ENCODE results near the gene ZNF423. TPM values are rescaled to one million over a fixed set of nuclear protein-coding genes. Genes with fewer than 3 reads are reported as not detected.

ZNF423 gene
- polyA plus RNA-seq, 4 donors: 0.54 to 10.3 (median 2.9) TPM; not detected in 1

DNA sequence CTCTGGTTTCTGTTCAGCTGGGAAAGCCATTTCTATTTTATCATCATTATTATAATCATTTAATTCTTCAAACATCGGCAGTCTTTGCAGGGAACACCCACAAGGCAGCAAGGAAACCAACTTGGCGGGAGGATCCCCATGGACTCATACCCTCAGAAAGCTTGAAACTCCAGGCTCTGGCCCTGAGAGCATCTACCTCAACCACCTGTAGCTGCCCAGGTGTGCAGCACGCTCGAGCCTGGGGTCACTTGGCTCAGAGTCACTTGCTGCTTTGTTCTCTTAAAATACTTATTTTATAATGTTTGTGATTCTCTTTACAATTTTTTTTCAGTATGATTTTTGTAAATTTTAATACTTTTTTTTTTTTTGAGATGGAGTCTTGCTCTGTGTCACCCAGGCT, 6.8 kb upstream of the ZNF423 start:
- no peak overlapping the region for H3K27ac ChIP-seq (ENCODE audit: low read depth in 1 of 3, low read length in 2 of 3)
- H3K9me3 ChIP-seq (ENCODE audit: control insufficient read depth in 2 of 2, insufficient read depth in 1 of 2, low read depth in 1 of 2, low read length in 1 of 2): no peaks in the 10 kb centered on the region
- FAIRE-seq (no peak), DNase-seq (no peak)
- no peaks in the 10 kb centered on the region for H3K36me3 ChIP-seq (ENCODE audit: control insufficient read depth in 3 of 3, insufficient read depth in 2 of 3, low read depth in 1 of 3, low read length in 3 of 3)
- 57 to 68% (median 57%) methylated on average over 4 of the region's 4 CpGs for WGBS, 3 donors
- peaks cover 0 to 9% (median 0%) of the 10 kb centered on the region in 3 donors for H3K4me1 ChIP-seq (ENCODE audit: control insufficient read depth in 3 of 3, insufficient read depth in 2 of 3, low read depth in 1 of 3, low read length in 2 of 3)
- no peak overlapping the region for H3K4me3 ChIP-seq (ENCODE audit: low read depth in 1 of 3, low read length in 3 of 3)
- peaks cover 0 to 6% (median 0%) of the 10 kb centered on the region in 3 donors for H3K27me3 ChIP-seq (ENCODE audit: control insufficient read depth in 3 of 3, insufficient read depth in 3 of 3, low read length in 3 of 3)

GRCh38 chr16:49861299-49861698, 5.4 kb upstream of the ZNF423 start:
- Histone ChIP-seq H3K9me3 (ENCODE audit: control insufficient read depth in 2 of 2, insufficient read depth in 1 of 2, low read depth in 1 of 2, low read length in 1 of 2) (no peaks in the 10 kb centered on the region), H3K36me3 (ENCODE audit: control insufficient read depth in 3 of 3, insufficient read depth in 2 of 3, low read depth in 1 of 3, low read length in 3 of 3) (no peaks in the 10 kb centered on the region), H3K27ac (ENCODE audit: low read depth in 1 of 3, low read length in 2 of 3) (no peak overlapping the region), H3K4me3 (ENCODE audit: low read depth in 1 of 3, low read length in 3 of 3) (no peak overlapping the region), H3K27me3 (ENCODE audit: control insufficient read depth in 3 of 3, insufficient read depth in 3 of 3, low read length in 3 of 3) (peaks cover 0 to 6% (median 0%) of the 10 kb centered on the region in 3 donors), H3K4me1 (ENCODE audit: control insufficient read depth in 3 of 3, insufficient read depth in 2 of 3, low read depth in 1 of 3, low read length in 2 of 3) (peaks cover 0 to 6% (median under 1%) of the 10 kb centered on the region in 3 donors)
- 89 to 95% (median 91%) methylated on average over 6 of the region's 6 CpGs for WGBS, 3 donors
- DNase-seq (no peak), FAIRE-seq (no peak)

- Histone ChIP-seq H3K9me3 (ENCODE audit: control insufficient read depth in 2 of 2, insufficient read depth in 1 of 2, low read depth in 1 of 2, low read length in 1 of 2) (no peaks in the 10 kb centered on the region), H3K27ac (ENCODE audit: low read depth in 1 of 3, low read length in 2 of 3) (no peak overlapping the region), H3K27me3 (ENCODE audit: control insufficient read depth in 3 of 3, insufficient read depth in 3 of 3, low read length in 3 of 3) (peaks cover 0 to 6% (median 0%) of the 10 kb centered on the region in 3 donors), H3K4me1 (ENCODE audit: control insufficient read depth in 3 of 3, insufficient read depth in 2 of 3, low read depth in 1 of 3, low read length in 2 of 3) (peaks cover 0 to 5% (median 3%) of the 10 kb centered on the region in 3 donors), H3K36me3 (ENCODE audit: control insufficient read depth in 3 of 3, insufficient read depth in 2 of 3, low read depth in 1 of 3, low read length in 3 of 3) (no peaks in the 10 kb centered on the region), H3K4me3 (ENCODE audit: low read depth in 1 of 3, low read length in 3 of 3) (no peak overlapping the region)
- 41 to 58% (median 43%) methylated on average over 2 of the region's 2 CpGs for WGBS, 3 donors
- FAIRE-seq: no peak
- DNase-seq: no peak
Observed at GRCh38 chr16:49860593-49860992, 4.7 kb upstream of the ZNF423 start.

- H3K27ac ChIP-seq (ENCODE audit: low read depth in 1 of 3, low read length in 2 of 3): peak overlapping the region in 2 of 3 donors; percentile 85 to 91
- no peak for FAIRE-seq
- no peaks in the 10 kb centered on the region for H3K9me3 ChIP-seq (ENCODE audit: control insufficient read depth in 2 of 2, insufficient read depth in 1 of 2, low read depth in 1 of 2, low read length in 1 of 2)
- H3K4me3 ChIP-seq (ENCODE audit: low read depth in 1 of 3, low read length in 3 of 3): peak overlapping the region; percentile 28 to 67 (median 41)
- WGBS, 3 donors: 3 to 7% (median 5%) methylated on average over 28 to 30 of the region's 30 CpGs
- peak in 1 of 2 donors; percentile 78 for DNase-seq
- H3K27me3 ChIP-seq (ENCODE audit: control insufficient read depth in 3 of 3, insufficient read depth in 3 of 3, low read length in 3 of 3): peaks cover 0 to 10% (median 0%) of the 10 kb centered on the region in 3 donors
- H3K36me3 ChIP-seq (ENCODE audit: control insufficient read depth in 3 of 3, insufficient read depth in 2 of 3, low read depth in 1 of 3, low read length in 3 of 3): no peaks in the 10 kb centered on the region
- peaks cover 0 to 5% (median 3%) of the 10 kb centered on the region in 3 donors for H3K4me1 ChIP-seq (ENCODE audit: control insufficient read depth in 3 of 3, insufficient read depth in 2 of 3, low read depth in 1 of 3, low read length in 2 of 3)
Observed at GRCh38 chr16:49859125-49859811, 3.4 kb upstream of the ZNF423 start.

DNA sequence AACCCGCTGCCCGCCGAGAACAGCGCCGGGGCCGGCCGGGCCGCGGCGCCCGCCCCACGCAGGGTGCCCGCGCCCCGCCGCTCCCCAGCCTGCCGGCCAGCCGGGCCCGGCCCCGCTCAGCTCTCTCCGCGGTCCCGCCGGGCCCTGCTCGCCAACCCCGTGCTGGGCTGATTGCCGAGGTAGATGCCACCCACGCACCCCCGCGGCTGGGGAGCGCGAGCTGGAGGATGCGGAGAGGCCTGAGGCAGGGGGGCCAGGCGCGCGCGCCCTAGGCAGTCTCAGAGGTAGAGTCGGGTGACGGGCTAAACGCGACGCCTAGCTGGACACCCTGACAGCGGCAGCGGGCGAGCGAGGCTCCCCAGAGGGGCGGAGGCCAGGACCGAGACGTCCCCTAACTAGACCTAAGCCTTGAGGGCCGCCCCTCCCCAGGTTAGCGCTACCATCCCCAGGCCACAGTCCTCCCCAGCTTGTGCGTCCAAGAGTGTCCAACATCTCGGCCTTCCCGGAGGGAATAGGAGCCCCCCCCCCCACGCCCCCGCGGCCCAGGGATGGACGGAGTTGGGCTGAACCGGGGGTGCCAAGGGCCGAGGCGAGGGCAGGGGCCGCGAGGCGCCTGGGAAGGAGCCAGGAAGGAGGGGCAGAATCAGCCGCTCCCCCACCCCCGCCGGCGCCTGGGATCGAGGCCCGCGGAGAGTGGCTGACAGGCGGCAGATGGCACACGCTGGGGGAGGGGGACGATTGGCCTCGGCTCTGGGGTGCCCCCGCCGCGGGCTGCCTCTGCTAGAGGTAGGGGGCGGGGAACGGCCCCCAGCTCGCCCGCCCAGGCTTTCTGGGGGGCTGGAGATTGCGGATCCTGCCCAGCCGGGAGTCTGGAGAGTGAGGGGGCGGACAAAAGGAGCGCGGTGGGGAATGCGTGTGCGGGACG, 2.5 kb upstream of the ZNF423 start:
- peak overlapping the region in 2 of 3 donors; percentile 85 to 91 for H3K27ac ChIP-seq (ENCODE audit: low read depth in 1 of 3, low read length in 2 of 3)
- DNase-seq (peak in 1 of 2 donors; percentile 84), FAIRE-seq (no peak)
- 1 to 2% (median 1%) methylated on average over 56 to 90 of the region's 90 CpGs for WGBS, 3 donors
- no peaks in the 10 kb centered on the region for H3K9me3 ChIP-seq (ENCODE audit: control insufficient read depth in 2 of 2, insufficient read depth in 1 of 2, low read depth in 1 of 2, low read length in 1 of 2)
- H3K4me3 ChIP-seq (ENCODE audit: low read depth in 1 of 3, low read length in 3 of 3): peak overlapping the region; percentile 28 to 67 (median 41)
- peaks cover 0 to 11% (median 5%) of the 10 kb centered on the region in 3 donors for H3K4me1 ChIP-seq (ENCODE audit: control insufficient read depth in 3 of 3, insufficient read depth in 2 of 3, low read depth in 1 of 3, low read length in 2 of 3)
- peaks cover 0 to 13% (median 0%) of the 10 kb centered on the region in 3 donors for H3K27me3 ChIP-seq (ENCODE audit: control insufficient read depth in 3 of 3, insufficient read depth in 3 of 3, low read length in 3 of 3)
- H3K36me3 ChIP-seq (ENCODE audit: control insufficient read depth in 3 of 3, insufficient read depth in 2 of 3, low read depth in 1 of 3, low read length in 3 of 3): no peaks in the 10 kb centered on the region

DNA sequence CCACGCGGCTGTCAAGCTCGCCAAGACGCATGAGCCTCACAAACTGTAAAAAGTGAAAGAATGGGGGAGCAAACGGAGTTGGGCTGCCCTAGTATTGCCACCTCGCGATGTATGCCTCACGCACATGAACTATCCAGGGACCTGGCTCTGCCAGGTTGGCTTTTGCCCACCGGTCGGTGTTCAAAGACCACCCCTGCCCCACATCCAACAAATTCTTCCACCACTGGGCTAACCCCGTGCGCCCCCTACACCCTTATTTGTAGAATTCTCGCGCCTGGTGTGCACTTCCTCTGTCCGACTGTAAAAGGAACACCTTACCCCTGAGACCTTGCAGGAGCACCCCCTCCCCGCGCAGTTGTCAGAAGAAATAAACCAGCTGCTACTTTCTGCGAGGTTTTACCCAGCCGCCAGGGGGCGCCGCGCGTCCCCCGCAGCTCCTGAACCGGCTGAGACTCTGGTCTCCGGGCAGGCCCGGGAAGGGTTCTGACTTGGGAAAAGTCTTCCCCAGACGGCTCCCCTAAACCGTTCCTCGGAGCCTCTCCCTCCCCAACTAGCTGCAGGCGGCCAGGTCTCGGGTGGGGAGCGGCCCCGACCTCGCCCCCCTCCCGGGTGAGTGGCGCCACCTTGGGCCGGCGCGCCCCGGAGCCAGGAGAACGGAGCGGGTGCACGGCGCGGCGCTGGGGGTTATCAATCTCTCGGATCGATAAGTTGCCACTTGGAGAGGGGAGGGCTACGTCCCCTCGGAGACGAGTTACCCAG, 1.7 kb upstream of the ZNF423 start:
- Histone ChIP-seq H3K9me3 (ENCODE audit: control insufficient read depth in 2 of 2, insufficient read depth in 1 of 2, low read depth in 1 of 2, low read length in 1 of 2) (no peaks in the 10 kb centered on the region), H3K4me3 (ENCODE audit: low read depth in 1 of 3, low read length in 3 of 3) (peak overlapping the region; percentile 63 to 71 (median 67)), H3K27me3 (ENCODE audit: control insufficient read depth in 3 of 3, insufficient read depth in 3 of 3, low read length in 3 of 3) (peaks cover 0 to 13% (median 0%) of the 10 kb centered on the region in 3 donors), H3K4me1 (ENCODE audit: control insufficient read depth in 3 of 3, insufficient read depth in 2 of 3, low read depth in 1 of 3, low read length in 2 of 3) (peaks cover 0 to 15% (median 10%) of the 10 kb centered on the region in 3 donors), H3K36me3 (ENCODE audit: control insufficient read depth in 3 of 3, insufficient read depth in 2 of 3, low read depth in 1 of 3, low read length in 3 of 3) (no peaks in the 10 kb centered on the region), H3K27ac (ENCODE audit: low read depth in 1 of 3, low read length in 2 of 3) (peak overlapping the region in 2 of 3 donors; percentile 85 to 91)
- FAIRE-seq (no peak), DNase-seq (peak; percentile 59 to 91)
- 0 to 1% (median 1%) methylated on average over 49 to 52 of the region's 52 CpGs for WGBS, 3 donors

DNA sequence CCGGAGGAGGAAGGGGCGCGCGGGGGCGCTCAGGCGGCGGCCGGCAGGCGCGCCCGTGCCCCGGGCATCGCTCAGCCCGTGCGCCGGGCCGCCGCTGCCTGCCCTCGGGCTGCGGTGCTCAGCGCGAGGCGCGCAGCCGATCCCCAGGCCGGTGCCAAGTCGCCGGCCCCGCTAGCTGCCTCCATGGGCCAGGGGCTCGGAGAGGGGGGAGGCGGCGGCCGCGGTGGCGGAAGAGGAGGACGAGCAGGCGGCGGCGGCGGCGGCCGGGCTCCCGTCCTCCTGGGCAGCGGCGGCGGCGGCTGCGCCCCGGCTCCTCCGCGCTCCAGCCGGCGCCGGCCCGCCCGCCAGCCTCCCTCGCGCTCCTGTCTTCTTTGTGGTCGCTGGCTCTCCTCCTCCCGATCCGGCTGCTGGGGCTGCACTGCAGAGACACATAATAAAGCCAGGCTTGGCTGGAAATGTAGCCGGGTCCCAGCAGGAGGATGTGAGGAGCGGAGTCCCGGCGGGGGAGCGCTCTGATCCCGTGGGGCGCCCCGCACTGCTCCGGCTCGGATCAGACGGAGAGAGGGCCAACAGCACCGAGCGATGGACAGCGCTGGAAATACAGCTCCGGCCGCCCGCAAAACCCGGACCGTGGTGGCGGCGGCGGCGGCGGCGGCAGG, 889 bp upstream of the ZNF423 start:
- WGBS, 3 donors: 0 to 1% (median 0%) methylated on average over 51 to 86 of the region's 86 CpGs
- peak overlapping the region in 2 of 3 donors; percentile 58 to 91 for H3K27ac ChIP-seq (ENCODE audit: low read depth in 1 of 3, low read length in 2 of 3)
- H3K36me3 ChIP-seq (ENCODE audit: control insufficient read depth in 3 of 3, insufficient read depth in 2 of 3, low read depth in 1 of 3, low read length in 3 of 3): no peaks in the 10 kb centered on the region
- H3K9me3 ChIP-seq (ENCODE audit: control insufficient read depth in 2 of 2, insufficient read depth in 1 of 2, low read depth in 1 of 2, low read length in 1 of 2): no peaks in the 10 kb centered on the region
- H3K4me1 ChIP-seq (ENCODE audit: control insufficient read depth in 3 of 3, insufficient read depth in 2 of 3, low read depth in 1 of 3, low read length in 2 of 3): peaks cover 0 to 19% (median 10%) of the 10 kb centered on the region in 3 donors
- H3K27me3 ChIP-seq (ENCODE audit: control insufficient read depth in 3 of 3, insufficient read depth in 3 of 3, low read length in 3 of 3): peaks cover 0 to 13% (median 0%) of the 10 kb centered on the region in 3 donors
- no peak for FAIRE-seq
- DNase-seq: peak; percentile 61 to 92
- peak overlapping the region; percentile 63 to 71 (median 67) for H3K4me3 ChIP-seq (ENCODE audit: low read depth in 1 of 3, low read length in 3 of 3)

Measured in small intestine (tissue), 7 donors.